WI38 (cell line): Measurements from ENCODE around the gene PARD3B.

Source experiments
- H3K4me3 ChIP-seq: 2 replicates; pipeline ENCODE4 v1.5.1; 2011; ENCODE audit warnings: low read depth, mild to moderate bottlenecking, control low read depth, low read length
- CTCF ChIP-seq: IDR thresholded peaks from 2 replicates; pipeline ENCODE4 v1.5.1; 2012; ENCODE audit warnings: low read depth, mild to moderate bottlenecking, control low read depth, low read length

Gene PARD3B

DNA sequence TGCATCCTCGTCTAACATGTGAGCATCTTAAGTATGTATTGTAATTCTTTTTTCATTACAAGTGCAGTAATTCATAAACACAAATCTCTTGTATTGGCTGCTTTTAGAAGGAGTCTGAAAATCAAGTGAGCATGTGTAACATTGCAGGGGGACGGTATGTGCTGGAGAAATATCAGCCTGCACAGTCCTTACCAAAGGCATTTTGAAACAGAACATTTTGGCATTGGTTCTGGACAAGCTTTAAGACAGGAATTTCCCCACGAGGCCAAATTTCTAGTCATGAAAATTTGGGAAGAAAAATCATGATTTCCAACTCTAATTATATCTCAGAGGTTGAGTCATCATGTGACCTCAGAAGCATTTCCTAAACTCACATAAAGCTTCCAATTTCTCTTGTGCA, 1112.3 kb downstream of the PARD3B start:
- H3K4me3 ChIP-seq = no peak overlapping the region
- no peak for TF ChIP-seq CTCF

- no peak overlapping the region for H3K4me3 ChIP-seq
- TF ChIP-seq CTCF = no peak
Observed at GRCh38 chr2:205658068-205658467, 1112.8 kb downstream of the PARD3B start.

GRCh38 chr2:205658572-205658971, 1113.3 kb downstream of the PARD3B start:
- H3K4me3 ChIP-seq = no peak overlapping the region
- no peak for TF ChIP-seq CTCF

GRCh38 chr2:205659922-205660321, 1114.6 kb downstream of the PARD3B start:
- TF ChIP-seq CTCF = no peak
- no peak overlapping the region for H3K4me3 ChIP-seq

DNA sequence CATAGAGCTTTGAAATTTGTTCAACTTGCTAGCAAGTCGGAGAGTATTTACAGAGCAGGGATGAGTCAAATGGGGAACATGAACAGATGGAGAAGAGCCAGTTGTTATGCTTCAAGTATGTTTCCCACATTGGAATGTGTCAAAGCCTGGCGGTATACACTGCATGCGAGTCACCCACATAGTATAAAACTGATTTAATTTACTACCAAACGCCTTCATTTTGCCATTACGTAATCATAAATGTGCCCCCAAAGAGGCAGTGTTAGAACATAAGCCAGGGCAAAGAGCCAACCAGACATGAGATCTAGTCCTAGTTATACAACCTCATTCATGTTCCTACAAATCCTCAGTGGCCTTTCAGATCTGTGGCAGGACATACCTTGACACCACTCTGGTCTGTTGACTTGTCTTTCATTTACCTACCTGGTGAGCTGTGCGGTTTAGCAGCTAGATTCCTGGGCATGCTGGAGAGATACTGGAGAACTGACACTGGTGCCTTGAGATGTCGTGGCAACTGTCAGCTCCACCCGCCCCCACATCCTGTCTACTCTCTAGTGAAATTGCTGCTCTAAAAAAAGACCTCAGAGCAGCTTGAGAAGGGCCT, 1115.3 kb downstream of the PARD3B start:
- TF ChIP-seq CTCF = no peak
- H3K4me3 ChIP-seq = no peak overlapping the region

DNA sequence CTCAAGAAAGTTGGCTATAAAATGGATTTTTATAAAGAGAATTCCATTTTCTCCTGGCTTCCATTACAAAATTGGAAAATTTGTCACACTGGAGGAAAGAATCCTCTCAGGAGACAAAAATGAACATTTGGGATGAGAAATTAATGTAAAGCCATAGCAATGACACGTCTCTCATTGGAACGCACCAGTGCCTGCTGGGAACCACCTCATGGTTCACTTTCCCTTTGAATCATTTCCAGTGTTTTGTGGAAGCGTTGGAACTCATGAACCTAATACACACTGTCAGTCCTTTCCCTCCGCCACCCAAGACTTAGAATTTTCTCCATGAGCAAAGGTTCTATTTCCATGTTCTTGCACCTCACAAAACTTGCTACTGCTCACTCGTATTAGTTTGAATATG, 1116.0 kb downstream of the PARD3B start:
- no peak for TF ChIP-seq CTCF
- H3K4me3 ChIP-seq = no peak overlapping the region

GRCh38 chr2:205662206-205662965, 1117.1 kb downstream of the PARD3B start:
- no peak overlapping the region for H3K4me3 ChIP-seq
- no peak for TF ChIP-seq CTCF
